ENCODE results near the gene CCN6.

DNA sequence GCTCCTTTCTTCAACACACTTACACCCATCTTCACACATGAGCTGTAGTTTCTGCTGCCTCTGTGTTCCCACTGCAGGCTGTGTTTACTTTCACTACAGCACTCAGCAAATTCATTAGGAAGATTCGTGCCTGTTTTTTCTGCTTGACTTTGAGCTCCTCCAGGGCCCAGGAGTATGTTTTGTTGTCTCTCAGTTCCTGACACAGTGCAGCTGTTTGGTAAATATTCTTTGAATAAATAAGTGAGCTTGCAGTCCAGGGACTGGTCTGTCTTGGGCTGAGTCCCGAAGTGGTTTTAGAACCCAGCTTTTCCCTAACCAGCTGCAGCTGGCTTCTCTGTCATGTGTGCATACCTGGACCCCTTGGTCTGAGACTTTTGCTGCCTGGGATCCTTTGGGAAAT lies 46.6 kb upstream of the CCN6 start:
- TF ChIP-seq, protein P1, sequence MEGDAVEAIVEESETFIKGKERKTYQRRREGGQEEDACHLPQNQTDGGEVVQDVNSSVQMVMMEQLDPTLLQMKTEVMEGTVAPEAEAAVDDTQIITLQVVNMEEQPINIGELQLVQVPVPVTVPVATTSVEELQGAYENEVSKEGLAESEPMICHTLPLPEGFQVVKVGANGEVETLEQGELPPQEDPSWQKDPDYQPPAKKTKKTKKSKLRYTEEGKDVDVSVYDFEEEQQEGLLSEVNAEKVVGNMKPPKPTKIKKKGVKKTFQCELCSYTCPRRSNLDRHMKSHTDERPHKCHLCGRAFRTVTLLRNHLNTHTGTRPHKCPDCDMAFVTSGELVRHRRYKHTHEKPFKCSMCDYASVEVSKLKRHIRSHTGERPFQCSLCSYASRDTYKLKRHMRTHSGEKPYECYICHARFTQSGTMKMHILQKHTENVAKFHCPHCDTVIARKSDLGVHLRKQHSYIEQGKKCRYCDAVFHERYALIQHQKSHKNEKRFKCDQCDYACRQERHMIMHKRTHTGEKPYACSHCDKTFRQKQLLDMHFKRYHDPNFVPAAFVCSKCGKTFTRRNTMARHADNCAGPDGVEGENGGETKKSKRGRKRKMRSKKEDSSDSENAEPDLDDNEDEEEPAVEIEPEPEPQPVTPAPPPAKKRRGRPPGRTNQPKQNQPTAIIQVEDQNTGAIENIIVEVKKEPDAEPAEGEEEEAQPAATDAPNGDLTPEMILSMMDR (IDR thresholded peaks at IDR 0.05; ENCODE audit: low read length) = no peak
- no peak for TF ChIP-seq EZH2 (optimal IDR thresholded peaks at IDR 0.05; ENCODE audit: low read depth, low read length)

Data from MM.1S (cell line).